K562 (cell line): ENCODE measurements around the gene ATP6V1G2. TPM values are rescaled to one million over a fixed set of nuclear protein-coding genes. Genes with fewer than 3 reads are reported as not detected.

Experiments
- FOXK1 ChIP-seq: sonication (generic); formaldehyde crosslinking; IDR thresholded peaks from 2 replicates; pipeline ENCODE4 v1.8.0; 2022; ENCODE audit warnings: missing genetic modification reagents, mild to moderate bottlenecking, borderline replicate concordance
- ILF3 ChIP-seq: fragments of 450-650 bp; IDR thresholded peaks from 2 replicates; pipeline ENCODE4 v1.6.1; 2018; ENCODE audit warnings: antibody characterized with exemption, mild to moderate bottlenecking, moderate library complexity, borderline replicate concordance
- POLR2AphosphoS2 ChIP-seq: IDR thresholded peaks from 2 replicates; pipeline ENCODE4 v1.6.1; 2012; ENCODE audit warnings: low read length, improper control_type of control experiment
- RBFOX2 ChIP-seq: fragments of 200-400 bp; formaldehyde crosslinking; IDR thresholded peaks from 2 replicates; pipeline ENCODE4 v1.6.1; 2017; ENCODE audit warnings: low read depth, mild to moderate bottlenecking, low read length, moderate library complexity
- RBM22 ChIP-seq: fragments of 200-400 bp; formaldehyde crosslinking; IDR thresholded peaks from 2 replicates; pipeline ENCODE4 v1.6.1; 2018; ENCODE audit warnings: low read length, low read depth; ENCODE audit not compliant: poor library complexity, severe bottlenecking
- SMARCC2 ChIP-seq: fragments of 450-650 bp; IDR thresholded peaks from 2 replicates; pipeline ENCODE4 v1.6.1; 2017; ENCODE audit warnings: antibody characterized with exemption, moderate library complexity, mild to moderate bottlenecking, low read depth
- TEAD1 ChIP-seq, 2 experiments: fragments of 450-650 bp in 1 of 2; sonication (generic) in 1 of 2; formaldehyde crosslinking; IDR thresholded peaks; 2 replicates each; pipeline versions ENCODE4 v1.4.0 to v1.8.0; 2020 to 2022; ENCODE audit warnings: mild to moderate bottlenecking in 2 of 2, missing genetic modification reagents in 1 of 2
- ZNF121 ChIP-seq: sonication (generic); formaldehyde crosslinking; conservative IDR thresholded peaks from 2 replicates; pipeline ENCODE4 v1.8.0; 2022; ENCODE audit warnings: missing genetic modification reagents
- ZNF695 ChIP-seq: fragments of 450-650 bp; formaldehyde crosslinking; IDR thresholded peaks from 2 replicates; pipeline ENCODE4 v1.4.0; 2020; ENCODE audit warnings: mild to moderate bottlenecking, moderate library complexity
- polyA plus RNA-seq, 8 experiments: library from polyadenylated mRNA; depleted of rRNA in 4 of 8; stranded (reverse) in 5 of 8; unstranded in 3 of 8; fragments of >200 nt; fragmentation: Nextera tagmentation in 2 of 8; fragmentation: Illumina TruSeq in 1 of 8; extraction: Ambion mirVana in 2 of 8; extraction: Trizol in 1 of 8; gene quantifications; 2 replicates each; pipeline versions ENCODE4 v1.2.1 to v1.2.3, GENCODE V29; 2011 to 2014; ENCODE audit warnings: inconsistent platforms in 1 of 8, missing spikeins in 1 of 8
- total RNA-seq, 7 experiments: library from RNA; depleted of rRNA in 6 of 7; stranded (reverse); fragments of >200 nt in 6 of 7; fragmentation: Illumina TruSeq in 2 of 7; extraction: Trizol in 2 of 7; gene quantifications; 2 replicates each; pipeline versions ENCODE4 v1.2.1 to v1.2.3, GENCODE V29; 2011 to 2021; ENCODE audit warnings: low replicate concordance in 1 of 7
- TF ChIP-seq, protein P1 (sequence below): fragments of 450-650 bp; formaldehyde crosslinking; IDR thresholded peaks from 2 replicates; pipeline ENCODE4 v1.4.0; 2020; ENCODE audit warnings: mild to moderate bottlenecking, mixed read lengths
- TF ChIP-seq, protein P2 (sequence below), 2 experiments: fragments of 450-650 bp in 1 of 2; IDR thresholded peaks; 2 replicates each; pipeline ENCODE4 v1.6.1; 2011 to 2017; ENCODE audit warnings: low read depth in 2 of 2, antibody characterized with exemption in 1 of 2, borderline replicate concordance in 1 of 2, low read length in 1 of 2, mild to moderate bottlenecking in 1 of 2, mixed read lengths in 1 of 2; ENCODE audit not compliant: control insufficient read depth in 1 of 2
- TF ChIP-seq, protein P3 (sequence below): sonication (generic); formaldehyde crosslinking; IDR thresholded peaks from 2 replicates; pipeline ENCODE4 v1.8.1; 2023; ENCODE audit warnings: mild to moderate bottlenecking, missing genetic modification reagents

ATP6V1G2 gene
- total and polyA plus RNA-seq, 9 of the 15 experiments (the other 6 are each of a cell fraction or from before 2014, with no cell fraction given) = 0.14 to 1.5 (median 0.33) TPM

DNA sequence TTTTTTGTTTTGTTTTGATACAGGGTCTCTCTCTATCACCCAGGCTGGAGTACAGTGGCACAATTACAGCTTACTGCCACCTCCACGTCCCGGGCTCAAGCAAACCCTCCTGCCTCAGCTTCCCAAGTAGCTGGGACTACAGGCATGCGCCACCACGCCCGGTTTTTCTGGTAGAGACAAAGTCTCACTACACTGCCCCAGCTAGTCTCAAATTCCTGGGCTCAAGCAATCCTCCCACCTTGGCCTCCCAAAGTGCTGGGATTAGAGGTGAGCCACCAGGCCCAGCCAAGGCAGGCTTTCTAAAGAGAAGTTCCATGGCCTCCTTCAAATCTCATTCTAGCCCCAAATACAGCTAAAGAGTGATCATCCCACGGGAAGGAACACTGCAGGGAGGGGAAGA lies 12.4 kb downstream of the ATP6V1G2 start (continued):
- TF ChIP-seq, protein P1, sequence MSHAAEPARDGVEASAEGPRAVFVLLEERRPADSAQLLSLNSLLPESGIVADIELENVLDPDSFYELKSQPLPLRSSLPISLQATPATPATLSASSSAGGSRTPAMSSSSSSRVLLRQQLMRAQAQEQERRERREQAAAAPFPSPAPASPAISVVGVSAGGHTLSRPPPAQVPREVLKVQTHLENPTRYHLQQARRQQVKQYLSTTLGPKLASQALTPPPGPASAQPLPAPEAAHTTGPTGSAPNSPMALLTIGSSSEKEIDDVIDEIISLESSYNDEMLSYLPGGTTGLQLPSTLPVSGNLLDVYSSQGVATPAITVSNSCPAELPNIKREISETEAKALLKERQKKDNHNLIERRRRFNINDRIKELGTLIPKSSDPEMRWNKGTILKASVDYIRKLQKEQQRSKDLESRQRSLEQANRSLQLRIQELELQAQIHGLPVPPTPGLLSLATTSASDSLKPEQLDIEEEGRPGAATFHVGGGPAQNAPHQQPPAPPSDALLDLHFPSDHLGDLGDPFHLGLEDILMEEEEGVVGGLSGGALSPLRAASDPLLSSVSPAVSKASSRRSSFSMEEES (CRISPR knock-in tag) = no peak
- peak; percentile 7 for TF ChIP-seq RBM22
- 0 out of 2 replicates have a peak, but pooled peaks have one; percentile 32 for TF ChIP-seq RBFOX2
- TF ChIP-seq, protein P2, sequence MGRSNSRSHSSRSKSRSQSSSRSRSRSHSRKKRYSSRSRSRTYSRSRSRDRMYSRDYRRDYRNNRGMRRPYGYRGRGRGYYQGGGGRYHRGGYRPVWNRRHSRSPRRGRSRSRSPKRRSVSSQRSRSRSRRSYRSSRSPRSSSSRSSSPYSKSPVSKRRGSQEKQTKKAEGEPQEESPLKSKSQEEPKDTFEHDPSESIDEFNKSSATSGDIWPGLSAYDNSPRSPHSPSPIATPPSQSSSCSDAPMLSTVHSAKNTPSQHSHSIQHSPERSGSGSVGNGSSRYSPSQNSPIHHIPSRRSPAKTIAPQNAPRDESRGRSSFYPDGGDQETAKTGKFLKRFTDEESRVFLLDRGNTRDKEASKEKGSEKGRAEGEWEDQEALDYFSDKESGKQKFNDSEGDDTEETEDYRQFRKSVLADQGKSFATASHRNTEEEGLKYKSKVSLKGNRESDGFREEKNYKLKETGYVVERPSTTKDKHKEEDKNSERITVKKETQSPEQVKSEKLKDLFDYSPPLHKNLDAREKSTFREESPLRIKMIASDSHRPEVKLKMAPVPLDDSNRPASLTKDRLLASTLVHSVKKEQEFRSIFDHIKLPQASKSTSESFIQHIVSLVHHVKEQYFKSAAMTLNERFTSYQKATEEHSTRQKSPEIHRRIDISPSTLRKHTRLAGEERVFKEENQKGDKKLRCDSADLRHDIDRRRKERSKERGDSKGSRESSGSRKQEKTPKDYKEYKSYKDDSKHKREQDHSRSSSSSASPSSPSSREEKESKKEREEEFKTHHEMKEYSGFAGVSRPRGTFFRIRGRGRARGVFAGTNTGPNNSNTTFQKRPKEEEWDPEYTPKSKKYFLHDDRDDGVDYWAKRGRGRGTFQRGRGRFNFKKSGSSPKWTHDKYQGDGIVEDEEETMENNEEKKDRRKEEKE (IDR thresholded peaks at IDR 0.05; ENCODE audit: borderline replicate concordance in 1 of 2, control insufficient read depth in 1 of 2, low read depth in 2 of 2, low read length in 1 of 2) = no peak
- TF ChIP-seq ZNF121 (CRISPR knock-in tag) = no peak
- TF ChIP-seq SMARCC2 = no peak
- no peak for TF ChIP-seq ZNF695 (CRISPR knock-in tag)
- TF ChIP-seq POLR2AphosphoS2 = 0 out of 2 replicates have a peak, but pooled peaks have one; percentile 26
- TF ChIP-seq, protein P3, sequence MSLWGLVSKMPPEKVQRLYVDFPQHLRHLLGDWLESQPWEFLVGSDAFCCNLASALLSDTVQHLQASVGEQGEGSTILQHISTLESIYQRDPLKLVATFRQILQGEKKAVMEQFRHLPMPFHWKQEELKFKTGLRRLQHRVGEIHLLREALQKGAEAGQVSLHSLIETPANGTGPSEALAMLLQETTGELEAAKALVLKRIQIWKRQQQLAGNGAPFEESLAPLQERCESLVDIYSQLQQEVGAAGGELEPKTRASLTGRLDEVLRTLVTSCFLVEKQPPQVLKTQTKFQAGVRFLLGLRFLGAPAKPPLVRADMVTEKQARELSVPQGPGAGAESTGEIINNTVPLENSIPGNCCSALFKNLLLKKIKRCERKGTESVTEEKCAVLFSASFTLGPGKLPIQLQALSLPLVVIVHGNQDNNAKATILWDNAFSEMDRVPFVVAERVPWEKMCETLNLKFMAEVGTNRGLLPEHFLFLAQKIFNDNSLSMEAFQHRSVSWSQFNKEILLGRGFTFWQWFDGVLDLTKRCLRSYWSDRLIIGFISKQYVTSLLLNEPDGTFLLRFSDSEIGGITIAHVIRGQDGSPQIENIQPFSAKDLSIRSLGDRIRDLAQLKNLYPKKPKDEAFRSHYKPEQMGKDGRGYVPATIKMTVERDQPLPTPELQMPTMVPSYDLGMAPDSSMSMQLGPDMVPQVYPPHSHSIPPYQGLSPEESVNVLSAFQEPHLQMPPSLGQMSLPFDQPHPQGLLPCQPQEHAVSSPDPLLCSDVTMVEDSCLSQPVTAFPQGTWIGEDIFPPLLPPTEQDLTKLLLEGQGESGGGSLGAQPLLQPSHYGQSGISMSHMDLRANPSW = no peak
- TF ChIP-seq TEAD1 (CRISPR knock-in tag; IDR thresholded peaks at IDR 0.05) = no peak
- peak; percentile 39; the same call in 1 of the 2 replicates for TF ChIP-seq ILF3
- TF ChIP-seq FOXK1 (CRISPR knock-in tag) = 0 out of 2 replicates have a peak, but pooled peaks have one; percentile 18
